Nephron (organoid): Measurements from ENCODE around the gene MAST1.
"Not testable (repeated sequence)": the region's sequence is repeated elsewhere in the genome, so short reads cannot be mapped to it uniquely, and the experiment has no call there.

Experiments used
- H3K27ac Mint-ChIP-seq, 3 experiments: 2 replicates each; pipeline ENCODE4 v1.8.0; 2020; ENCODE audit warnings: mixed read lengths in 3 of 3, mild to moderate bottlenecking in 2 of 3, moderate library complexity in 1 of 3
- H3K27me3 Mint-ChIP-seq: 2 replicates; pipeline ENCODE4 v1.8.0; 2021; ENCODE audit warnings: low read depth, mild to moderate bottlenecking, moderate library complexity, mixed read lengths
- H3K36me3 Mint-ChIP-seq: 2 replicates; pipeline ENCODE4 v1.8.0; 2020; ENCODE audit warnings: low read depth, mixed read lengths
- H3K4me1 Mint-ChIP-seq: 2 replicates; pipeline ENCODE4 v1.8.0; 2020; ENCODE audit warnings: mixed read lengths
- H3K4me3 Mint-ChIP-seq, 3 experiments: 2 replicates each; pipeline ENCODE4 v1.8.0; 2020; ENCODE audit warnings: mild to moderate bottlenecking in 3 of 3, mixed read lengths in 3 of 3, moderate library complexity in 2 of 3
- H3K9me3 Mint-ChIP-seq: 2 replicates; pipeline ENCODE4 v1.8.0; 2020; ENCODE audit warnings: mixed read lengths
- CTCF ChIP-seq, 3 experiments: fragments of 200-600 bp; sonication (generic); IDR thresholded peaks; one replicate each; pipeline ENCODE4 v1.5.0; 2021; ENCODE audit warnings: antibody characterized with exemption in 3 of 3; ENCODE audit not compliant: unreplicated experiment in 3 of 3

MAST1 gene

GRCh38 chr19:12886969-12887747 is 48.8 kb downstream of the MAST1 start, which contains the start of gene KLF1:
Gene KLF1 (minus strand): TSS chr19:12887201. CDS start chr19:12887140, 61 bp downstream.
- Mint-ChIP-seq H3K27ac (no peak within 1 kb of the TSS), H3K4me1 (peaks cover 15% of the 10 kb centered on the region), H3K9me3 (peaks cover 3% of the 10 kb centered on the region), H3K36me3 (no peaks in the 10 kb centered on the region), H3K4me3 (peak within 1 kb of the TSS; percentile 35 to 74 (median 55)), H3K27me3 (peaks cover 67% of the 10 kb centered on the region)
- no peak for TF ChIP-seq CTCF (IDR thresholded peaks at IDR 0.05; ENCODE audit: unreplicated experiment in 3 of 3)

GRCh38 chr19:12888006-12888603 is 49.8 kb downstream of the MAST1 start:
- Mint-ChIP-seq H3K27me3 (peaks cover 60% of the 10 kb centered on the region), H3K4me3 (no peak overlapping the region), H3K27ac (no peak overlapping the region), H3K36me3 (no peaks in the 10 kb centered on the region), H3K4me1 (peaks cover 15% of the 10 kb centered on the region), H3K9me3 (peaks cover 3% of the 10 kb centered on the region)
- no peak for TF ChIP-seq CTCF (IDR thresholded peaks at IDR 0.05; ENCODE audit: unreplicated experiment in 3 of 3)

GRCh38 chr19:12890299-12890786 is 52.0 kb downstream of the MAST1 start:
- peaks cover 15% of the 10 kb centered on the region for H3K4me1 Mint-ChIP-seq
- H3K27ac Mint-ChIP-seq, result peak overlapping the region in 2 of 3 experiments; percentile 78 to 90
- H3K9me3 Mint-ChIP-seq, H3K36me3 Mint-ChIP-seq: not testable (repeated sequence)
- H3K27me3 Mint-ChIP-seq, result peaks cover 40% of the 10 kb centered on the region
- H3K4me3 Mint-ChIP-seq, result peak overlapping the region; percentile 95 to 96 (median 95)

GRCh38 chr19:12890787-12891552 is 52.7 kb downstream of the MAST1 start, which contains the start of gene GCDH:
Gene GCDH (plus strand): TSS chr19:12891160. CDS start chr19:12891305, 145 bp downstream.
- peaks cover 8% of the 10 kb centered on the region for H3K36me3 Mint-ChIP-seq
- H3K4me1 Mint-ChIP-seq, result peaks cover 15% of the 10 kb centered on the region
- peaks cover 38% of the 10 kb centered on the region for H3K27me3 Mint-ChIP-seq
- peak within 1 kb of the TSS in 2 of 3 experiments; percentile 78 to 90 for H3K27ac Mint-ChIP-seq
- no peaks in the 10 kb centered on the region for H3K9me3 Mint-ChIP-seq
- H3K4me3 Mint-ChIP-seq, result peak within 1 kb of the TSS; percentile 95 to 96 (median 95)
- no peak for TF ChIP-seq CTCF (IDR thresholded peaks at IDR 0.05; ENCODE audit: unreplicated experiment in 3 of 3)

GRCh38 chr19:12891553-12892021 is 53.3 kb downstream of the MAST1 start:
- peaks cover 8% of the 10 kb centered on the region for H3K36me3 Mint-ChIP-seq
- no peaks in the 10 kb centered on the region for H3K9me3 Mint-ChIP-seq
- no peak overlapping the region for H3K27ac Mint-ChIP-seq
- peaks cover 11% of the 10 kb centered on the region for H3K4me1 Mint-ChIP-seq
- peaks cover 32% of the 10 kb centered on the region for H3K27me3 Mint-ChIP-seq
- peak overlapping the region; percentile 95 to 96 (median 95) for H3K4me3 Mint-ChIP-seq
- no peak for TF ChIP-seq CTCF (IDR thresholded peaks at IDR 0.05; ENCODE audit: unreplicated experiment in 3 of 3)

GRCh38 chr19:12893582-12893981 is 55.3 kb downstream of the MAST1 start:
- peak overlapping the region; percentile 95 to 96 (median 95) for H3K4me3 Mint-ChIP-seq
- H3K27ac Mint-ChIP-seq, result no peak overlapping the region
- peaks cover 10% of the 10 kb centered on the region for H3K4me1 Mint-ChIP-seq
- no peaks in the 10 kb centered on the region for H3K9me3 Mint-ChIP-seq
- no peak for TF ChIP-seq CTCF (IDR thresholded peaks at IDR 0.05; ENCODE audit: unreplicated experiment in 3 of 3)
- peaks cover 8% of the 10 kb centered on the region for H3K36me3 Mint-ChIP-seq
- H3K27me3 Mint-ChIP-seq, result peaks cover 12% of the 10 kb centered on the region
